Suprapubic skin (tissue), 3 donors: ENCODE data around the gene RPE65.

Experiments
- POLR2AphosphoS5 ChIP-seq, 3 donors: sonication (generic); formaldehyde crosslinking; IDR thresholded peaks; one replicate each; pipeline ENCODE4 v1.6.1; 2017; ENCODE audit warnings: antibody characterized with exemption in 3 of 3
- TF ChIP-seq, protein P1 (sequence below), 2 donors: fragments of 200-600 bp in 1 of 2; fragments of 450-650 bp in 1 of 2; sonication (generic) in 1 of 2; IDR thresholded peaks; one replicate each; pipeline ENCODE4 v1.5.1; 2016 to 2019; ENCODE audit warnings: antibody characterized with exemption in 2 of 2, mild to moderate bottlenecking in 1 of 2, moderate library complexity in 1 of 2

DNA sequence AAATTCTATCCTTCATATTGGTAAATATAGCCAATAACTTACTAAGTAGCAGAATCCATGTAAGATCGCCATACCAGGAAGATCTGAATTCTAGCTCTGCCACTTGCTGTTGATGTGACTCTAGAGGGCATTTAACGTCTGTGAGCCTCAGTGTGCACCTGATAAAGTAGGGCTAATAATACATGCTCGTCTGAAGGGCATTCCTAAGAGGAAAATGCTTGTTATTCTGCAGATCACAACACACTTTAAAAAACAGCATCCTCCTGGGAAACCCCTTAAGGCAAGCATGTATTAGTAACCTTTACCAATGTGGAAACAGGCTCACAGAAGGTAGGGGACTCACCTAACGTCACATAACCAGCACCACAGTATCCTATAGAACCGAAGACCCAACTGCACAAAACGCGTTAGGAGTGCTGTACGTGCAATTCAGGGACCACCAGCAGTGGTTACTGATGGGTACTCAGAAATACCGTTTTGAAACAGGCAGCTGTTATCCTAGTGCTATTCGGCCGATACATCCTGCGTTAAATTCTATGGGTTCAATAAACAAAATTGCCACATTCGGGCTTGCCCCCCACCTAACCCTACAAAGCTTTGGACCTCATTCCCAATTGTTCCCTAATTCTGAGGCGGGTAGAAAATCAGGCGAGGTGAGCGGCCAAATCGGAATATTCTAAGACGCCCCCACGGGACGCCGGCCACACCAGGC, 46.4 kb upstream of the RPE65 start:
- TF ChIP-seq, protein P1, sequence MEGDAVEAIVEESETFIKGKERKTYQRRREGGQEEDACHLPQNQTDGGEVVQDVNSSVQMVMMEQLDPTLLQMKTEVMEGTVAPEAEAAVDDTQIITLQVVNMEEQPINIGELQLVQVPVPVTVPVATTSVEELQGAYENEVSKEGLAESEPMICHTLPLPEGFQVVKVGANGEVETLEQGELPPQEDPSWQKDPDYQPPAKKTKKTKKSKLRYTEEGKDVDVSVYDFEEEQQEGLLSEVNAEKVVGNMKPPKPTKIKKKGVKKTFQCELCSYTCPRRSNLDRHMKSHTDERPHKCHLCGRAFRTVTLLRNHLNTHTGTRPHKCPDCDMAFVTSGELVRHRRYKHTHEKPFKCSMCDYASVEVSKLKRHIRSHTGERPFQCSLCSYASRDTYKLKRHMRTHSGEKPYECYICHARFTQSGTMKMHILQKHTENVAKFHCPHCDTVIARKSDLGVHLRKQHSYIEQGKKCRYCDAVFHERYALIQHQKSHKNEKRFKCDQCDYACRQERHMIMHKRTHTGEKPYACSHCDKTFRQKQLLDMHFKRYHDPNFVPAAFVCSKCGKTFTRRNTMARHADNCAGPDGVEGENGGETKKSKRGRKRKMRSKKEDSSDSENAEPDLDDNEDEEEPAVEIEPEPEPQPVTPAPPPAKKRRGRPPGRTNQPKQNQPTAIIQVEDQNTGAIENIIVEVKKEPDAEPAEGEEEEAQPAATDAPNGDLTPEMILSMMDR (IDR thresholded peaks at IDR 0.05), result no peak
- no peak for TF ChIP-seq POLR2AphosphoS5 (IDR thresholded peaks at IDR 0.05)
